H1 (cell line): ENCODE results near the gene CIRBP. TPM values are rescaled to one million over a fixed set of nuclear protein-coding genes. Genes with fewer than 3 reads are reported as not detected.

ENCODE experiments used
- BRCA1 ChIP-seq: IDR thresholded peaks from 2 replicates; pipeline ENCODE4 v1.6.1; 2012; ENCODE audit warnings: low read depth, low read length, improper control_type of control experiment
- RNF2 ChIP-seq: fragments of 200-900, 300-1000 bp; sonication (generic); IDR thresholded peaks from 2 replicates; pipeline ENCODE4 v1.7.1; 2016; ENCODE audit warnings: borderline replicate concordance, low read depth, mild to moderate bottlenecking, antibody characterized with exemption, low read length; ENCODE audit not compliant: poor library complexity, severe bottlenecking; ENCODE audit errors: missing control alignments
- SUZ12 ChIP-seq: fragments of 200-600 bp; sonication (generic); IDR thresholded peaks from 2 replicates; pipeline ENCODE4 v1.6.1; 2012; ENCODE audit warnings: mild to moderate bottlenecking, inconsistent platforms, low read length, moderate library complexity, mixed read lengths
- TAF1 ChIP-seq: IDR thresholded peaks from 2 replicates; pipeline ENCODE4 v1.6.1; 2011; ENCODE audit warnings: mild to moderate bottlenecking, low read depth, low read length
- TEAD4 ChIP-seq: IDR thresholded peaks from 2 replicates; pipeline ENCODE4 v1.6.1; 2012; ENCODE audit warnings: low read depth, low read length, inconsistent platforms, mixed read lengths
- ZNF274 ChIP-seq: IDR thresholded peaks from 2 replicates; pipeline ENCODE4 v1.7.0; 2012; ENCODE audit warnings: low read length, borderline replicate concordance; ENCODE audit errors: extremely low read depth
- polyA plus RNA-seq, 7 experiments: library from polyadenylated mRNA; depleted of rRNA in 3 of 7; stranded (reverse) in 5 of 7; unstranded in 2 of 7; fragments of >200 nt in 5 of 7; fragments of 200-250 nt in 2 of 7; gene quantifications; 1 replicate in 5 of 7; 2 replicates in 1 of 7; 4 replicates in 1 of 7; pipeline versions ENCODE4 v1.2.1 to v1.2.3, GENCODE V29; 2011 to 2013; ENCODE audit warnings: missing spikeins in 2 of 7, mixed read lengths in 2 of 7
- total RNA-seq: library from RNA; stranded (reverse); fragmentation: NEBNext Ultra II Directional; extraction: Animal tissue kit (Norgen Biotek cat#: 25700); gene quantifications from 2 replicates; pipeline ENCODE4 v1.2.1, GENCODE V29; 2021
- TF ChIP-seq, protein P1 (sequence below): fragments of 300-600 bp; sonication (generic); IDR thresholded peaks from 2 replicates; pipeline ENCODE4 v1.7.1; 2012; ENCODE audit warnings: low read length, moderate library complexity, mild to moderate bottlenecking, inconsistent platforms; ENCODE audit not compliant: insufficient replicate concordance
- TF ChIP-seq, protein P2 (sequence below): IDR thresholded peaks from 2 replicates; pipeline ENCODE4 v1.6.1; 2012; ENCODE audit warnings: inconsistent platforms

The CIRBP gene
- total and polyA plus RNA-seq, 2 of the 8 experiments (the other 6 are each of a cell fraction or from before 2014, with no cell fraction given): 175 to 199 TPM

DNA sequence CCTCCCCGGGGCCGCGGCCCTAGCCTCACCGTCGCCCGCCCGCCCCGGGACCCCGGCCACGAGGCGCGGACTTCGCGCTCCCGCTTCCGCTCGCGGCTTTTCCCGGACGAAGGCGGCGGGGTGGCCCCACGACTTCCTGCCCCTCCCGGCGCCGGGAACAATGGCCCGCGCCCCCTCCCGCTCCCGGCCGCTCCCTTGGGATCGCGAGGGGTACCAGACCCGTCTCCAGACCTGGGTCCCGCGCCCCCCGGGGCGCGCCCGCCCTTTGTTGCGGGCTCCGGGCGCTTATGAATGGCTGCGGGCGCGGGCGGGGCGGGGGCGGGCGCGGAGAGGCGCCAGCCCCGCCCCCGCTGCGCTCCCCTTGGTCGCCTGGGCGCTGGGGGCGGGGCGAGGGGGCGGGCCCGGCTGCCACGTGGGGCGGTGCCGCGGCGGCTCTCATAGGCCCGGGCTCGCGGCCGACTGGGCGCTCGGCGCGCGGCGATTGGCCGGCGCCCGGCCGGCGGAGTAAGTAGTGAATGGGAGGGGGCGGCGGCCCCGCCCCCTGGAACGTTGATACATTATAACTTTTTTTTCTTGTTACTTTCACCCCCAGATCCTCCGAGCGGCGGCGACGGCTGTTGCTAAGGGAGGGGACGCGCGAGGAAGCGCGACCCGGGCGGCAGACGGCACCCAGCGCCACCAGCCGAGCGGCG, 19.7 kb upstream of the CIRBP start (continued):
- no peak for TF ChIP-seq ZNF274
- TF ChIP-seq RNF2: no peak
- TF ChIP-seq BRCA1: no peak
- TF ChIP-seq TEAD4: peak; percentile 19; the same call in 1 of the 2 replicates
- TF ChIP-seq, protein P1, sequence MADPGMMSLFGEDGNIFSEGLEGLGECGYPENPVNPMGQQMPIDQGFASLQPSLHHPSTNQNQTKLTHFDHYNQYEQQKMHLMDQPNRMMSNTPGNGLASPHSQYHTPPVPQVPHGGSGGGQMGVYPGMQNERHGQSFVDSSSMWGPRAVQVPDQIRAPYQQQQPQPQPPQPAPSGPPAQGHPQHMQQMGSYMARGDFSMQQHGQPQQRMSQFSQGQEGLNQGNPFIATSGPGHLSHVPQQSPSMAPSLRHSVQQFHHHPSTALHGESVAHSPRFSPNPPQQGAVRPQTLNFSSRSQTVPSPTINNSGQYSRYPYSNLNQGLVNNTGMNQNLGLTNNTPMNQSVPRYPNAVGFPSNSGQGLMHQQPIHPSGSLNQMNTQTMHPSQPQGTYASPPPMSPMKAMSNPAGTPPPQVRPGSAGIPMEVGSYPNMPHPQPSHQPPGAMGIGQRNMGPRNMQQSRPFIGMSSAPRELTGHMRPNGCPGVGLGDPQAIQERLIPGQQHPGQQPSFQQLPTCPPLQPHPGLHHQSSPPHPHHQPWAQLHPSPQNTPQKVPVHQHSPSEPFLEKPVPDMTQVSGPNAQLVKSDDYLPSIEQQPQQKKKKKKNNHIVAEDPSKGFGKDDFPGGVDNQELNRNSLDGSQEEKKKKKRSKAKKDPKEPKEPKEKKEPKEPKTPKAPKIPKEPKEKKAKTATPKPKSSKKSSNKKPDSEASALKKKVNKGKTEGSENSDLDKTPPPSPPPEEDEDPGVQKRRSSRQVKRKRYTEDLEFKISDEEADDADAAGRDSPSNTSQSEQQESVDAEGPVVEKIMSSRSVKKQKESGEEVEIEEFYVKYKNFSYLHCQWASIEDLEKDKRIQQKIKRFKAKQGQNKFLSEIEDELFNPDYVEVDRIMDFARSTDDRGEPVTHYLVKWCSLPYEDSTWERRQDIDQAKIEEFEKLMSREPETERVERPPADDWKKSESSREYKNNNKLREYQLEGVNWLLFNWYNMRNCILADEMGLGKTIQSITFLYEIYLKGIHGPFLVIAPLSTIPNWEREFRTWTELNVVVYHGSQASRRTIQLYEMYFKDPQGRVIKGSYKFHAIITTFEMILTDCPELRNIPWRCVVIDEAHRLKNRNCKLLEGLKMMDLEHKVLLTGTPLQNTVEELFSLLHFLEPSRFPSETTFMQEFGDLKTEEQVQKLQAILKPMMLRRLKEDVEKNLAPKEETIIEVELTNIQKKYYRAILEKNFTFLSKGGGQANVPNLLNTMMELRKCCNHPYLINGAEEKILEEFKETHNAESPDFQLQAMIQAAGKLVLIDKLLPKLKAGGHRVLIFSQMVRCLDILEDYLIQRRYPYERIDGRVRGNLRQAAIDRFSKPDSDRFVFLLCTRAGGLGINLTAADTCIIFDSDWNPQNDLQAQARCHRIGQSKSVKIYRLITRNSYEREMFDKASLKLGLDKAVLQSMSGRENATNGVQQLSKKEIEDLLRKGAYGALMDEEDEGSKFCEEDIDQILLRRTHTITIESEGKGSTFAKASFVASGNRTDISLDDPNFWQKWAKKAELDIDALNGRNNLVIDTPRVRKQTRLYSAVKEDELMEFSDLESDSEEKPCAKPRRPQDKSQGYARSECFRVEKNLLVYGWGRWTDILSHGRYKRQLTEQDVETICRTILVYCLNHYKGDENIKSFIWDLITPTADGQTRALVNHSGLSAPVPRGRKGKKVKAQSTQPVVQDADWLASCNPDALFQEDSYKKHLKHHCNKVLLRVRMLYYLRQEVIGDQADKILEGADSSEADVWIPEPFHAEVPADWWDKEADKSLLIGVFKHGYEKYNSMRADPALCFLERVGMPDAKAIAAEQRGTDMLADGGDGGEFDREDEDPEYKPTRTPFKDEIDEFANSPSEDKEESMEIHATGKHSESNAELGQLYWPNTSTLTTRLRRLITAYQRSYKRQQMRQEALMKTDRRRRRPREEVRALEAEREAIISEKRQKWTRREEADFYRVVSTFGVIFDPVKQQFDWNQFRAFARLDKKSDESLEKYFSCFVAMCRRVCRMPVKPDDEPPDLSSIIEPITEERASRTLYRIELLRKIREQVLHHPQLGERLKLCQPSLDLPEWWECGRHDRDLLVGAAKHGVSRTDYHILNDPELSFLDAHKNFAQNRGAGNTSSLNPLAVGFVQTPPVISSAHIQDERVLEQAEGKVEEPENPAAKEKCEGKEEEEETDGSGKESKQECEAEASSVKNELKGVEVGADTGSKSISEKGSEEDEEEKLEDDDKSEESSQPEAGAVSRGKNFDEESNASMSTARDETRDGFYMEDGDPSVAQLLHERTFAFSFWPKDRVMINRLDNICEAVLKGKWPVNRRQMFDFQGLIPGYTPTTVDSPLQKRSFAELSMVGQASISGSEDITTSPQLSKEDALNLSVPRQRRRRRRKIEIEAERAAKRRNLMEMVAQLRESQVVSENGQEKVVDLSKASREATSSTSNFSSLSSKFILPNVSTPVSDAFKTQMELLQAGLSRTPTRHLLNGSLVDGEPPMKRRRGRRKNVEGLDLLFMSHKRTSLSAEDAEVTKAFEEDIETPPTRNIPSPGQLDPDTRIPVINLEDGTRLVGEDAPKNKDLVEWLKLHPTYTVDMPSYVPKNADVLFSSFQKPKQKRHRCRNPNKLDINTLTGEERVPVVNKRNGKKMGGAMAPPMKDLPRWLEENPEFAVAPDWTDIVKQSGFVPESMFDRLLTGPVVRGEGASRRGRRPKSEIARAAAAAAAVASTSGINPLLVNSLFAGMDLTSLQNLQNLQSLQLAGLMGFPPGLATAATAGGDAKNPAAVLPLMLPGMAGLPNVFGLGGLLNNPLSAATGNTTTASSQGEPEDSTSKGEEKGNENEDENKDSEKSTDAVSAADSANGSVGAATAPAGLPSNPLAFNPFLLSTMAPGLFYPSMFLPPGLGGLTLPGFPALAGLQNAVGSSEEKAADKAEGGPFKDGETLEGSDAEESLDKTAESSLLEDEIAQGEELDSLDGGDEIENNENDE: no peak
- TF ChIP-seq SUZ12: no peak
- TF ChIP-seq, protein P2, sequence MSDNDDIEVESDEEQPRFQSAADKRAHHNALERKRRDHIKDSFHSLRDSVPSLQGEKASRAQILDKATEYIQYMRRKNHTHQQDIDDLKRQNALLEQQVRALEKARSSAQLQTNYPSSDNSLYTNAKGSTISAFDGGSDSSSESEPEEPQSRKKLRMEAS: peak; percentile 82
- peak; percentile 76 for TF ChIP-seq TAF1
